HG02623 (cell line): ENCODE measurements around the gene OR10D3.
A peak's percentile ranks its signal among the peaks of the same experiment; 100 is the strongest.
"Not testable (repeated sequence)": the region's sequence is repeated elsewhere in the genome, so short reads cannot be mapped to it uniquely, and the experiment has no call there.

Source experiments
- ATAC-seq: cut with Tn5 transposase; IDR thresholded peaks from one replicate; pipeline ENCODE4 v1.9.1; 2021; ENCODE audit warnings: moderate library complexity; ENCODE audit not compliant: unreplicated experiment

Gene OR10D3

GRCh38 chr11:124194293-124195188 is 11.4 kb downstream of the OR10D3 start:
- ATAC-seq: no peak

- peak; percentile 82 for ATAC-seq
Measured at GRCh38 chr11:124195189-124195734, 12.1 kb downstream of the OR10D3 start.

- ATAC-seq: no peak
Measured at GRCh38 chr11:124197999-124198398, 14.9 kb downstream of the OR10D3 start.

- ATAC-seq: no peak
Measured at GRCh38 chr11:124198897-124199296, 15.8 kb downstream of the OR10D3 start.

- no peak for ATAC-seq
Measured at GRCh38 chr11:124199702-124200101, 16.6 kb downstream of the OR10D3 start.

GRCh38 chr11:124200671-124201070 is 17.5 kb downstream of the OR10D3 start:
- no peak for ATAC-seq

- no peak for ATAC-seq
Measured at GRCh38 chr11:124202951-124203350, 19.8 kb downstream of the OR10D3 start.

- ATAC-seq: no peak
Measured at GRCh38 chr11:124204008-124204407, 20.9 kb downstream of the OR10D3 start.

- no peak for ATAC-seq
Measured at GRCh38 chr11:124207102-124207792, 24.1 kb downstream of the OR10D3 start.

GRCh38 chr11:124209824-124210357 is 26.7 kb downstream of the OR10D3 start:
- no peak for ATAC-seq

GRCh38 chr11:124210421-124210820 is 27.3 kb downstream of the OR10D3 start:
- ATAC-seq: no peak

GRCh38 chr11:124211321-124211720 is 28.2 kb downstream of the OR10D3 start:
- ATAC-seq: no peak

GRCh38 chr11:124214027-124214426 is 30.9 kb downstream of the OR10D3 start:
- ATAC-seq: no peak

- ATAC-seq: no peak
Measured at GRCh38 chr11:124219126-124219525, 36.0 kb downstream of the OR10D3 start.

GRCh38 chr11:124222407-124222806 is 39.3 kb downstream of the OR10D3 start:
- no peak for ATAC-seq

GRCh38 chr11:124224618-124225423 is 41.7 kb downstream of the OR10D3 start:
- not testable (repeated sequence) for ATAC-seq

GRCh38 chr11:124225471-124225870 is 42.3 kb downstream of the OR10D3 start:
- no peak for ATAC-seq

- ATAC-seq: no peak
Measured at GRCh38 chr11:124233376-124233775, 50.2 kb downstream of the OR10D3 start.
